ENCODE results near the gene ZNF516. TPM values are rescaled to one million over a fixed set of nuclear protein-coding genes. Genes with fewer than 3 reads are reported as not detected.

ZNF516 gene
- total RNA-seq, 1 experiment from 2014 or later = 17.4 TPM

DNA sequence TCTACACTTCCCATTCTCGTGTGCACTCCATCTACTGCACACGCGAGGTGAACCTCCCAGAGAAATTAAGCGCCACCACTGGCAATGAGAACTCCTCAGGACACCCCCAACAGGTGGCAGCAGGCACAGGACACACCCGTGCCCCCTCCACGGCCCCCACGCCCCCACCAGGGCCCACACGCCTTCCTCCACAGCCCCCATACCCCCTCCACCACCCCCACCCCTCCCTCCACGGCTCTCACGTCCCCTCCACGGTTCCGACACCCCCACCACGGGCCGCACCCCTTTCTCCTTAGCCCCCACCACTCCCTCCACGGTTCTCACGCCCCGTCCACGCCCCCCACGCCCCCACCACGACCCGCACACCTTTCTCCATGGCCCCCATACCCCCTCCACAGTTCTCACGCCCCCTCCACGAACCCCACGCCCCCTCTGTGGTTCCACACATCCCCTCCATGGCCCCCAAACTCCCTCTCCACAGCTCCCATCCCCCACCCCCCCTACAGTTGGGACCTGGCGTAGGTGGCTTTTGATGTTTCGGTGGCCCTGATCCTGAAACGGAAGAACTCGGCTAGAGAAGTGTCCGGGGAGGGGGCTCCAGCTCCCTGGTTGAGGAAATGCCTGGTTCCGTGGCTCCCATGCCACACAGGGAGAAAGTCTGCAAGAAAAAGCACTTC lies 110.8 kb downstream of the ZNF516 start:
- no peaks in the 10 kb centered on the region for H3K9me3 ChIP-seq (replicated peaks)
- H3K27ac ChIP-seq = no peak overlapping the region
- H3K4me1 ChIP-seq (replicated peaks) = no peaks in the 10 kb centered on the region
- peak in 1 of 2 experiments; percentile 35 for DNase-seq (ENCODE audit: low read depth in 1 of 2, low spot score in 2 of 2)
- peaks cover 10% of the 10 kb centered on the region for H3K36me3 ChIP-seq
- H3K4me3 ChIP-seq = no peak overlapping the region
- no peaks in the 10 kb centered on the region for H3K27me3 ChIP-seq (replicated peaks)

DNA sequence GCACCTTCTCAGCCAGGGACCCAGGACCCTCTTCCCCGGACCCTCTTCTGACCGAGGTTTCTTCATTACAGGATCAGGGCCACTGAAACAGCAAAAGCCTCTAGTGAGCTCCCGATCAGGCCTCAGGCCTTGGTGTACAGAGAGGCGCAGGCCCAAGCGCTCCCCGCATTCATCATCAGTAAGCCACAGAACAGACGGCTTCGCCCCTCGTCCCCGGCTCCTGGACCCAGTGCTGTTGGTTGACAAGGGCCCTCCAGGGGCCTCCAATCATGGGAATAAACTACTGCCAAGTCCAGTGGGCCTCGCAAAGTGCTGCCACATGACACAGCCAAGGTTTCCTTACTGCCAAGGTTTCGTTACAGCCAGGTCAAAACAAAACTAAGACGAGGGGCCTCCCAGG lies 111.4 kb downstream of the ZNF516 start:
- DNase-seq (ENCODE audit: low read depth in 1 of 2, low spot score in 2 of 2) = no peak
- Histone ChIP-seq H3K4me3 (no peak overlapping the region), H3K9me3 (replicated peaks) (no peaks in the 10 kb centered on the region), H3K36me3 (peaks cover 17% of the 10 kb centered on the region), H3K27ac (no peak overlapping the region), H3K27me3 (replicated peaks) (no peaks in the 10 kb centered on the region), H3K4me1 (replicated peaks) (no peaks in the 10 kb centered on the region)

DNA sequence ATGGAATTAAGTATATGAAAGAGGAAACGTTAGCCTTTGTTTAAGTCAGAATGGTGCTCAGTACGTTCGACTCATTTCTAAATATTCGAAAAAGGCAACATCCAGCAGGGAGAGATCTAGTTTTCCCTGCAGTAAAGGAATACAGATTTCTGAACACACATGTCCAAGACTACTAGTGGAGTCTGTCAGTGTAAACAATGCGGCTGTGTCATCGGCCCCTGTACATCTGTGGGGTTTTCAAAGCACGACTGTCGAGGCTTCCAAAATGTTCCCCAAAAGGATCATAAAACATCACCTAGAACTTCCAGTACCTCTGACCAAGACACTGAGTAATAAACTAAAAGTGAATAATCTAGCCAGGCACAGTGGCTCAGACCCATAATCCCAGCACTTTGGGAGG lies 112.8 kb downstream of the ZNF516 start:
- H3K4me1 ChIP-seq (replicated peaks) = no peaks in the 10 kb centered on the region
- no peak for DNase-seq (ENCODE audit: low read depth in 1 of 2, low spot score in 2 of 2)
- no peak overlapping the region for H3K4me3 ChIP-seq

DNA sequence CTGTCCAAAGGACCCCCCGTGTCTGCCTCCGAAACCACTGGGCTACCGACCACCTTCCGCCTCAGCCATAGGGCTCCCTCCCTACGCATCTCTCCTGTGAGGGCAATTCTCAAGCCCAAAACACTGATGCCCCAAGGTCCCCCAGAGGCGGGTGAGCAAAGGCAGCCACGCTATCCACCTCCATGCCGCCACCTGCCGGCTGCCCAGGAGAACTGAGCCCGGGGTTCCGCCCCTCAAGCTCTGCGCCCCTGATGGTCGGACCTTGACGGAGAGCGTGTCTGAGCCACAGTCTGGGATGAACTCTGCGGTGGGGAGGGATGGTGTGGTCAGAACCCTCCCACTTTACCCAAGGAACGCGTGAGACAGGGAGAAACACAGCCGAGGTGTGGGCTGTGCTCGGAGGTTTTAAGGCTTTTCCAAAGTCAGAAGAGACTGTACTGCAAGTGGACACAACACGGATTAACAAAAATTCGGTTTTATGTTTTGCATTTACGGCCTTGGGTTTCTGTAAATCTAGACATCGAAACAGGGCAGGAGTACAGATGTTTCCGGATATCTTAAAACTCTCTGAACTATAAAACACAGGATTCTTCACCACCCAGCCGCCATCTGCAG lies 114.1 kb downstream of the ZNF516 start:
- peaks cover 27% of the 10 kb centered on the region for H3K36me3 ChIP-seq
- no peaks in the 10 kb centered on the region for H3K4me1 ChIP-seq (replicated peaks)
- H3K27ac ChIP-seq = no peak overlapping the region
- no peak for DNase-seq (ENCODE audit: low read depth in 1 of 2, low spot score in 2 of 2)
- H3K9me3 ChIP-seq (replicated peaks) = no peaks in the 10 kb centered on the region
- H3K4me3 ChIP-seq = no peak overlapping the region
- H3K27me3 ChIP-seq (replicated peaks) = no peaks in the 10 kb centered on the region

More for the DNA sequence above, 112.8 kb downstream of the ZNF516 start:
- no peaks in the 10 kb centered on the region for H3K9me3 ChIP-seq (replicated peaks)
- peaks cover 22% of the 10 kb centered on the region for H3K36me3 ChIP-seq
- H3K27me3 ChIP-seq (replicated peaks) = no peaks in the 10 kb centered on the region
- H3K27ac ChIP-seq = no peak overlapping the region

DNA sequence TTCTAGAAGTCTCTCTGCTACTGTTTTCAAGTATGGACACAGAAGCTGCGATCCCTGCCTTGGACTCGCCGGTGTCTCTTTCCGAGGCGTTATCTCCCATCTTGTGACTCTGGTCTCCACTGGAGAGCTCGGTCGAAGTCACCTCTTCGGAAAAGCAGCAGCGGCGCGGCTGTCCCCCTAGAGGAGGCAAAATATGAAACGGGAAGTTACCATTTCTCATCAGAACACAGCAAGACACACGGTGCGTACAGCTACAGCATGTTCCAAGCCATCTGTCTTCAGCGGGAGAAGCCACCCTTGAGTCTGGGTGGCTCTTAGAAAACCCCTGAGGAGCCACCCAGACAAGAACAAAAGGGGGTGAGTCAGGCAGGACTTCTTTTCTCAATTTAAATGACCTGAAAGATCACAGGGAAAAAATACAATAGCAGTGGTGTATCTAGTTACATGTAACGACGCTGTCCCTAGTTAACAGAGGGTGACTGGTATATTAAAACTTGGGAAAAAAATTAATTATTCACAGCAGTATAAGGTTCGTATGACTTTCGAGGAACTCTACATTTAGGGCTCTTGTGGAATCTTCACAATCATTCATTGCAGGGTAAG lies 114.8 kb downstream of the ZNF516 start:
- no peak overlapping the region for H3K27ac ChIP-seq
- H3K4me1 ChIP-seq (replicated peaks) = no peaks in the 10 kb centered on the region
- DNase-seq (ENCODE audit: low read depth in 1 of 2, low spot score in 2 of 2) = no peak
- H3K36me3 ChIP-seq = peaks cover 27% of the 10 kb centered on the region
- no peaks in the 10 kb centered on the region for H3K9me3 ChIP-seq (replicated peaks)
- H3K4me3 ChIP-seq = no peak overlapping the region
- H3K27me3 ChIP-seq (replicated peaks) = no peaks in the 10 kb centered on the region

DNA sequence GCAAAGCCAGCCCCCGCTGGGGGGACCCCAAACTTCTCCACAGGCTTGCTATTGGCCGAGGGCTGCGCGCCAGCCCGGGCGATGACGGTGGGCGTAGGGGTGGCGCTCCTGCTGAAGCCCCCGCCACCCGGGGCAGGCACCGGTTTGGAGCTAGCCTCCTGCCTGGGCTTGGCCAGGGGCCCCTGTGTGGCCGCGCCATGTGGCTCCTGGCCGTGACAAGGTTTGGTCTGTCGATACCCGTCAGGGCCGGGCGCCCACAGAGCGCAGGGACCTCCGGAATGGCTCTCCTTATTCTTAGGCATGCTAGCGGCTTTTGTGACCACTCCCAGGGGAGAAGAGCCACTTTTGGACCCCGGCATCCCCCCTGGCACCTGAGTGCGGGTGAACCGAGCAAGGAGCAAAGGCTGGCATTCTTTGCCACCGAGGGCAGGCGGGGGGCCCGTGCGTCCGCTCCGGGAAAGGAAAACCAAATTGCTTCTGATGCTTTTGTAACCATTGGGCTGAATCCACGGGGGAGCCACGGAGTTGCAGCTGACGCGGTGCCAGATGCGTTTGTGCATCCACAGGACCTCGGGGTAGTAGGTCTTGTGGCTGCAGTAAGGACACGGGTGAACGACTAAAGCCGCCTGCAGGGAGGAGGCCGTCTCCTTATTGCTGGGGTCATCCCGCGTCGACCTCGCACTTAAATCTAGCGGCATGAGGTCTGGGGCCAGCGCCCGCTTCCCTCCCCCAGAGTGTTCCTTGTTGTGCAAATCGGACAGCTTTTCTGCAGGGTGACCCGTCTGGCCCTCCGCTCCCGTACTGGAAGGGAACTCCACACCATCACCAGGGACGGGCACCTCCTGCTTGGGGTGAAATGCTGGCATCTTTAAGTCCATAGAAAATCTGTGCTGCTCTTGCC lies 115.6 kb downstream of the ZNF516 start:
- H3K27me3 ChIP-seq (replicated peaks) = no peaks in the 10 kb centered on the region
- no peak overlapping the region for H3K4me3 ChIP-seq

DNA sequence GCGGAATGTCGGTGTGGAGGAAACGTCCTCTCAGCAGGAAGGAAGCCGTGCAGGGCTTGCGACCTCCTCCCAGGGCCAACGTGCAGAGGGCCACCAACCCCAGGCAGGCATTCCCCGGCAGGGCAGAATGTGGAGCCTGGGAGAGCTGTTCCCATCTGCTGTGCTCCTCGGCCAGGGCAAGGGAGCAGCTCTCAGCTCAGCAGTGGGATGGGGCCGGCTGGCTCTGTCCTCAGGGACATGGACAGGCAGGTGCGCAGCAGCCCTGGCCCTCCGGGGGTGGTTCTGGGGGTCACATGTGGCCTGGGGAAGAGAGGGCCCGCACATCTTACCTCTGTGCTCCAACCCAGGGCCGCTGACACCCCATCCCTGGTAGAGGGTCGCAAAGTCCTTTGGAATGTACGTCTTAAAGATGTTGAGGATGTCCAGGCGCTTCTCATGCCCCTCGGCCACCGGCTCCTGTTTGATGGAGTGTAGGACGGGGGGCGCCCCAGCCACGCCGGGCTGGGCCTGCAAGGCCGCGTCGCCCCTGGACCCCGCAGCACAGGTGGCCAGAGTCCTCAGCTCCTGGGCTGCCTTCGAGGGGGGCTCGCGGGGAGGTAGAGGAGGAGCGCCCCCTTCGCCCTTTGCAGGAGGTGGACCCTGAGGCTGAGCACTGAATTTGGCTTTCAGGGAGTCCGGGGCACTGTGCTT lies 116.4 kb downstream of the ZNF516 start:
- Histone ChIP-seq H3K4me1 (replicated peaks) (no peaks in the 10 kb centered on the region), H3K27ac (no peak overlapping the region), H3K4me3 (no peak overlapping the region), H3K27me3 (replicated peaks) (no peaks in the 10 kb centered on the region), H3K9me3 (replicated peaks) (no peaks in the 10 kb centered on the region), H3K36me3 (peaks cover 22% of the 10 kb centered on the region)
- DNase-seq (ENCODE audit: low read depth in 1 of 2, low spot score in 2 of 2) = no peak

More for the DNA sequence above, 115.6 kb downstream of the ZNF516 start:
- no peak for DNase-seq (ENCODE audit: low read depth in 1 of 2, low spot score in 2 of 2)
- no peaks in the 10 kb centered on the region for H3K9me3 ChIP-seq (replicated peaks)
- peaks cover 22% of the 10 kb centered on the region for H3K36me3 ChIP-seq
- H3K27ac ChIP-seq = no peak overlapping the region
- no peaks in the 10 kb centered on the region for H3K4me1 ChIP-seq (replicated peaks)

DNA sequence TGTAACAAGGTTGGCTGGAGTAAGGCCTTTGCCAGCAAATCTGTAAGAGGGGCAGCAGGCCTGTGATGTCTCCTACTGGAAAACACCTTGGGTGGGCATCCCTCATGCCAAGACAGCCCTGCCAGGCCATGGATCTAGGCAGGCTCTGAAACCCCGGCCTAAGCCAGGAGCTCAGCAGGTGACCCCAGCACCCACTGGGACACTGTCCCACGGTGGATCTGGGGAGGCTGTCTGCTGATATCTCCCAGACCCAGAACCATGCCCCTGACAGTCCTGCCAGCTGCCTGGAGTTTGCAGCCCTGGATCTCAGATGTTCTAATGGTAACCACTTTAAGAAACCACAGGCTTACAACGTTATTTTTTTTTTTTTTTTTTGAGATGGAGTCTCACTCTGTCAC lies 117.7 kb downstream of the ZNF516 start:
- Histone ChIP-seq H3K4me3 (no peak overlapping the region), H3K27me3 (replicated peaks) (no peaks in the 10 kb centered on the region), H3K36me3 (peaks cover 22% of the 10 kb centered on the region), H3K27ac (no peak overlapping the region), H3K9me3 (replicated peaks) (no peaks in the 10 kb centered on the region), H3K4me1 (replicated peaks) (no peaks in the 10 kb centered on the region)
- no peak for DNase-seq (ENCODE audit: low read depth in 1 of 2, low spot score in 2 of 2)

DNA sequence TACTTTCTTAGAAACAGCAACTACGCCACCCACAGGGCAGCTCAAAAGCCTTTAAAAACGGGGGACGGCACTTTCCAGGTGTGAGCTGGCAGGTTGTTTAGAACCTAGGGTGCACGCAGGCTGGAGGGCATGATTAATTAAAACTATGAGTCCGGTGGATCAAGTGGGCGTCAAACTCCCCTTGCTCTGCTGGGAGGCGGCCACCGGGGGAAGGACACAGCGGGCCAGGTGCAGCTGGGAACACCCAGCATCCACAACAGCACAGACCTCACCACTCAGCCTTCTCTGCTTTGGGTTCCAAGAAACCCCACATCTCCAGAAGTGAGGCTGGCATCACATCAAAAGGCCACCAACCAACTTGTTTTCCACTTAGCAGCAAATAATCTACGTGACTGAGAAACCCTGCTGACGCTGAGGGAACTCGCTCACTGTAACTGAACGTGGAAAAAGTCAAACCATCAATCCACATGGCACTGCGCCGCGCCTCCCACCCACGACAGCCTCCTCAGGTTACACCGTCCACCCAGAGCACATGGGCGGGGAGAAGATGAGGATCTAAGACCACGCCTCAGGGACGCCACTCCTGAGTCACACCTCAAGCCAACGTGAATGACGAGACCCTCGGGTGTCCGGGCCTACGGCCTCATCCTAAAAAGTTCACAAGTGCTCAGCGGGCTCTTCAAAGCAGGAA lies 118.2 kb downstream of the ZNF516 start:
- Histone ChIP-seq H3K4me3 (no peak overlapping the region), H3K4me1 (replicated peaks) (no peaks in the 10 kb centered on the region), H3K36me3 (peaks cover 25% of the 10 kb centered on the region), H3K9me3 (replicated peaks) (no peaks in the 10 kb centered on the region), H3K27me3 (replicated peaks) (no peaks in the 10 kb centered on the region), H3K27ac (no peak overlapping the region)
- DNase-seq (ENCODE audit: low read depth in 1 of 2, low spot score in 2 of 2) = no peak

DNA sequence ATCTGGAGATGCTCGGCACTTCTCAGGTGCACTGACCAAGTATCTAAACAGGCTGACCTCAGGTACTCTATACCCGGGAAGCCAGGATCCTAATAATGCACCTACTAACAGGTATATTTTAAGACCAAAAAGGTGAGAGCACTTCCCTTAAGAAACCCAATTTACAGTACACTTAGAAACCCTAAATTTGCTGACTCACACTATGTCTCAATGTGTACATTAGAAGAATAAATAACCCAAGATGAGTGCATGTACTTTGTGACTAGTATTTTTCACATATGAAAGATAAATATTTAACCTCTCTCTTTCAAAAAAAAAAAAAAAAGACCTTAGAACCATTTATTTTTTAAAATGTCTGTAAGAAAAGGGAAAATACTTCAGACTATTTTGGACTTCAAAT lies 118.8 kb downstream of the ZNF516 start:
- Histone ChIP-seq H3K27me3 (replicated peaks) (no peaks in the 10 kb centered on the region), H3K4me1 (replicated peaks) (no peaks in the 10 kb centered on the region), H3K9me3 (replicated peaks) (no peaks in the 10 kb centered on the region), H3K4me3 (no peak overlapping the region), H3K27ac (no peak overlapping the region), H3K36me3 (peaks cover 27% of the 10 kb centered on the region)
- no peak for DNase-seq (ENCODE audit: low read depth in 1 of 2, low spot score in 2 of 2)

DNA sequence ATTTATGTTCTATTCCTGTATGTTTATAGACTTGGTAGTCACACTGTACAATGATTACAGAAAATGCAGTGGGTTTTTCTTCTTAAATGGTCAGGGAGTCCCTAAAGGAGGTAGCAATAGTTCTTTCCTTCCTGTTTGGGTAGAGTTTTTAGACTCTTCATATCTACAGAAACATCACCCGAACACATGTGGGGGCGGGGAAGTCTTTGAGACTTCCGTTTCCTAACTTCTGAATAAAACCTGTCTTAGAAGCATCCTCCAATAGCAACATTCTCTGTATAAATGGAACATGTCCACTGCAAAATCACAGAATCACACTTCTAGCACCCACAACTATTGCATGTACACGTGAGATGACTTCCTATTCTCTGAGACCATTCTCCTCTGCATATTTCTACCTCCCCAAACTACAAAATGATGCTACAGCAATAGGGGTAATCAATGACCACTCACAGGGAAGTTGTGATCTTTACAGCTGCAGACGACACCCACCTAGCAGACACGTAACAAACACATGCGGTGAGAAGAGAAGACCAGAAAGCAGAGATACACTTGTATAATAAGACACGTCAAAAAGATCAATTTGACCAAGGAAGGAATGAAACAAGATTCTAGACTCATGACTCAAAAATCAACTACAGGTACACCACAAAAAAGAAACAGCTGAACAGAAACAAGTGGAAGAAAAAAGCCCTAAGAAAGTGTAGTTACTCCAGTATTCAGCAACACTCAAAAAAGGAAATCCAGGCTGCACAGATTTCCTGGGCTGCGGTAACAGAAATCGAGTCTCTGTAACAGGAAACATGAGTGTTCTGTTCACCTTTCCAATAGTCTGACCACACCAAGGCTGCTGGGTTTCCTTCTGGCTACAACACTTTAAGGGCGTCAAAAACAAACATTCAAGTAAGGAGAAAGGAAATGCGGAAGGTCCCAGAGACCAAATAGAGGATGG lies 120.4 kb downstream of the ZNF516 start:
- no peaks in the 10 kb centered on the region for H3K9me3 ChIP-seq (replicated peaks)
- H3K4me3 ChIP-seq = no peak overlapping the region
- DNase-seq (ENCODE audit: low read depth in 1 of 2, low spot score in 2 of 2) = no peak
- H3K27me3 ChIP-seq (replicated peaks) = no peaks in the 10 kb centered on the region
- H3K36me3 ChIP-seq = peaks cover 34% of the 10 kb centered on the region
- H3K4me1 ChIP-seq (replicated peaks) = no peaks in the 10 kb centered on the region
- H3K27ac ChIP-seq = no peak overlapping the region

DNA sequence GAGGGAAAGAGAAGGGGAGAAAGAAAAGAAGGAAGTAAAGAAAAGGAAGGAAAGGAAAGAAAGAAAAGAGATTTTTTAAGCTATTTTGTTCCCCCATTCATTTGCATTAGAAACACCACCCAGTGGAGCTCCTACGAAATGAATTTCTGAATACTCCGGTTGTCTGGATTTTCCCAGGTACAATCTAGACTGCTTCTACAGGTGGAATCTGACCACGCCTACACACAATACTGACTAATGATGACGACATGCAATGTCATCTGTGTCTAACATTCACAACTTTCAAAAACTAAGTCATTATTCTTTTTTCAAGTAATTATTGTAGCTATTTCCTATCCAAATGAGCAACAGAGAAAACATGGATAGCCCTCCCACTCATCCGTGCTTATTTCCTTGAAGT lies 121.7 kb downstream of the ZNF516 start:
- H3K4me1 ChIP-seq (replicated peaks) = no peaks in the 10 kb centered on the region
- no peak overlapping the region for H3K4me3 ChIP-seq
- H3K36me3 ChIP-seq = peaks cover 25% of the 10 kb centered on the region
- no peaks in the 10 kb centered on the region for H3K27me3 ChIP-seq (replicated peaks)
- no peak overlapping the region for H3K27ac ChIP-seq
- no peaks in the 10 kb centered on the region for H3K9me3 ChIP-seq (replicated peaks)
- no peak for DNase-seq (ENCODE audit: low read depth in 1 of 2, low spot score in 2 of 2)

Data from SJSA1 (cell line).